ENCODE results near the gene HS3ST3B1. TPM values are rescaled to one million over a fixed set of nuclear protein-coding genes. Genes with fewer than 3 reads are reported as not detected.

HS3ST3B1 gene
- total RNA-seq, 1 experiment from 2014 or later: 0.33 TPM

DNA sequence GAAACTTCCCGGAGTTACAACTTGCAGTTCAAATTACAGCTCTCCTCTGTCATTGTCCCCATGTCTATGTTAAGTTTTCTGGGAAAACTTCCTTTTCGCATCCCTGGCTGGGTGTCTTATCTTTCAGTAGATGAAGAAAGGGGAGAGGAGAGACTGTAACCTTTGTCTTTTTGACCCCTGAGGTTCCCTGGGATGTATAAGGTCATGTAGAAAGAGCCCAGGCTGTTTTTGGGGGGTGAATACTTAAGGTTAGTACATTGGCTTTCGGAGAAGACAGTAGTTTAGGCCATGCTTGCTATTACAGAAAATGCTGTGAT is 31.1 kb downstream of the HS3ST3B1 start:
- H3K36me3 ChIP-seq (ENCODE audit: low read depth, low read length): no peaks in the 10 kb centered on the region
- H3F3A ChIP-seq (ENCODE audit: low read length, unreplicated experiment): no peaks in the 10 kb centered on the region
- no TSS peak for BruUV-seq (replicated peaks)
- no peak overlapping the region for H3K4me2 ChIP-seq (ENCODE audit: low read length)
- no peak overlapping the region for H3K9ac ChIP-seq (ENCODE audit: low read length)
- ChIA-PET POLR2A (ENCODE audit: unreplicated experiment) (no interaction called here), CTCF (no interaction called here)
- no peak for TF ChIP-seq EZH2 (IDR thresholded peaks at IDR 0.05; ENCODE audit: low read length, unreplicated experiment)
- TF ChIP-seq, protein P1, sequence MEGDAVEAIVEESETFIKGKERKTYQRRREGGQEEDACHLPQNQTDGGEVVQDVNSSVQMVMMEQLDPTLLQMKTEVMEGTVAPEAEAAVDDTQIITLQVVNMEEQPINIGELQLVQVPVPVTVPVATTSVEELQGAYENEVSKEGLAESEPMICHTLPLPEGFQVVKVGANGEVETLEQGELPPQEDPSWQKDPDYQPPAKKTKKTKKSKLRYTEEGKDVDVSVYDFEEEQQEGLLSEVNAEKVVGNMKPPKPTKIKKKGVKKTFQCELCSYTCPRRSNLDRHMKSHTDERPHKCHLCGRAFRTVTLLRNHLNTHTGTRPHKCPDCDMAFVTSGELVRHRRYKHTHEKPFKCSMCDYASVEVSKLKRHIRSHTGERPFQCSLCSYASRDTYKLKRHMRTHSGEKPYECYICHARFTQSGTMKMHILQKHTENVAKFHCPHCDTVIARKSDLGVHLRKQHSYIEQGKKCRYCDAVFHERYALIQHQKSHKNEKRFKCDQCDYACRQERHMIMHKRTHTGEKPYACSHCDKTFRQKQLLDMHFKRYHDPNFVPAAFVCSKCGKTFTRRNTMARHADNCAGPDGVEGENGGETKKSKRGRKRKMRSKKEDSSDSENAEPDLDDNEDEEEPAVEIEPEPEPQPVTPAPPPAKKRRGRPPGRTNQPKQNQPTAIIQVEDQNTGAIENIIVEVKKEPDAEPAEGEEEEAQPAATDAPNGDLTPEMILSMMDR (conservative IDR thresholded peaks at IDR 0.05; ENCODE audit: low read depth, low read length): no peak
- TF ChIP-seq EZH2phosphoT487 (IDR thresholded peaks at IDR 0.05; ENCODE audit: borderline replicate concordance, low read length): no peak
- H2AFZ ChIP-seq (ENCODE audit: low read length): no peak overlapping the region
- H4K20me1 ChIP-seq (ENCODE audit: low read length): no peaks in the 10 kb centered on the region
- peaks cover 71% of the 10 kb centered on the region for H3K27me3 ChIP-seq (ENCODE audit: low read length)
- no peak overlapping the region for H3K4me3 ChIP-seq (ENCODE audit: low read length)
- ATAC-seq (no peak), DNase-seq (no peak)
- no peaks in the 10 kb centered on the region for H3K4me1 ChIP-seq (ENCODE audit: insufficient read depth, low read length)
- no peaks in the 10 kb centered on the region for H3K79me2 ChIP-seq (ENCODE audit: low read length)
- H3K9me3 ChIP-seq (ENCODE audit: low read length): no peaks in the 10 kb centered on the region
- intact Hi-C loops (cut with micrococcal nuclease): no loop called here
- H3K9me2 ChIP-seq (replicated peaks; ENCODE audit: low read length): no peaks in the 10 kb centered on the region
- H3K27ac ChIP-seq (ENCODE audit: low read length): no peak overlapping the region

DNA sequence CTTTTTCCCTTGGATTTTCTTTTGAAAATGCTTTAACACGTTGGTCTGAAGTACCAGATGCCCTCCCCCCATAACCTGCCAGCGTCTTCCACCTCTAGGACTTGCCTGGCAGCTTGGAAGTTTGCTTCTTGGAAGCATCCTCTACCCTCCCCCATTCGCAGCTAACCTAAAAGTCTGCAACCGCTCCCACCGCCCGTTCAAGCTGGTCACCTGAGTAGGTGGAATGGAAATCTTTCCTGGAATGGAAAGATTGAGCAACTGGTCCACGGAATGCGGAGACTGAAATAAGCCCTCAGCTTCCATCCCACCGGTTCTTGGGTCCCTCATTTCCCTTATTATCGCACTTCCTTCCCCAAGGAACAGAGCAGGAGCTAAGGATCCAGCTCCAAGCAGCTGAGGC is 31.4 kb downstream of the HS3ST3B1 start:
- H4K20me1 ChIP-seq (ENCODE audit: low read length): no peaks in the 10 kb centered on the region
- H3K36me3 ChIP-seq (ENCODE audit: low read depth, low read length): no peaks in the 10 kb centered on the region
- no peak for DNase-seq
- intact Hi-C loops (cut with micrococcal nuclease): no loop called here
- no peaks in the 10 kb centered on the region for H3K4me1 ChIP-seq (ENCODE audit: insufficient read depth, low read length)
- BruUV-seq (replicated peaks): no TSS peak
- TF ChIP-seq, protein P1 (conservative IDR thresholded peaks at IDR 0.05; ENCODE audit: low read depth, low read length): no peak
- TF ChIP-seq EZH2 (IDR thresholded peaks at IDR 0.05; ENCODE audit: low read length, unreplicated experiment) (no peak), EZH2phosphoT487 (IDR thresholded peaks at IDR 0.05; ENCODE audit: borderline replicate concordance, low read length) (no peak)
- H3K4me3 ChIP-seq (ENCODE audit: low read length): no peak overlapping the region
- no peaks in the 10 kb centered on the region for H3K9me3 ChIP-seq (ENCODE audit: low read length)
- H3K4me2 ChIP-seq (ENCODE audit: low read length): no peak overlapping the region
- ChIA-PET POLR2A (ENCODE audit: unreplicated experiment) (no interaction called here), CTCF (no interaction called here)
- peaks cover 68% of the 10 kb centered on the region for H3K27me3 ChIP-seq (ENCODE audit: low read length)
- no peak overlapping the region for H3K9ac ChIP-seq (ENCODE audit: low read length)
- no peaks in the 10 kb centered on the region for H3K9me2 ChIP-seq (replicated peaks; ENCODE audit: low read length)
- no peak overlapping the region for H2AFZ ChIP-seq (ENCODE audit: low read length)
- no peak for ATAC-seq
- no peaks in the 10 kb centered on the region for H3K79me2 ChIP-seq (ENCODE audit: low read length)
- H3K27ac ChIP-seq (ENCODE audit: low read length): no peak overlapping the region
- H3F3A ChIP-seq (ENCODE audit: low read length, unreplicated experiment): no peaks in the 10 kb centered on the region

DNA sequence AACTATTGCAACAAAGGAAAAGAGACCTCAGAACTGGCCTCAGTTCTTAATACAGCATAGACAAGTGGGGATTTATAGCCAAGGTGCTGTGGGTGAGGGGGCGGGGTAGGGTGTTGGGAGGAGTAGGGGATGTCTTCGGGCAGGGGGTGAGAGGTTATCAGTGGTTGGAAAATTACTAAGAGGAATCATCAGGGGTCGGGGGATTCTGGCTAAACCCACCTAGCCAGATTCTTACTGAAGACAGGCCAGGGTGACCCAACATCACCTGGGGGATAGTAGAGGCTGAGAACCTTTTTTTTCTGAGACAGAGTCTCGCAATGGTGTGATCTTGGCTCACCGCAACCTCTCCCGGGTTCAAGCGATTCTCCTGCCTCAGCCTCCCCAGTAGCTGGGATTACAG is 32.6 kb downstream of the HS3ST3B1 start:
- ChIA-PET POLR2A (ENCODE audit: unreplicated experiment) (no interaction called here), CTCF (no interaction called here)
- H3F3A ChIP-seq (ENCODE audit: low read length, unreplicated experiment): no peaks in the 10 kb centered on the region

More for the DNA sequence above, 32.6 kb downstream of the HS3ST3B1 start:
- Histone ChIP-seq H3K27ac (ENCODE audit: low read length) (no peak overlapping the region), H2AFZ (ENCODE audit: low read length) (no peak overlapping the region), H3K4me3 (ENCODE audit: low read length) (no peak overlapping the region), H3K79me2 (ENCODE audit: low read length) (no peaks in the 10 kb centered on the region), H3K27me3 (ENCODE audit: low read length) (peaks cover 56% of the 10 kb centered on the region), H3K4me2 (ENCODE audit: low read length) (no peak overlapping the region), H4K20me1 (ENCODE audit: low read length) (no peaks in the 10 kb centered on the region), H3K4me1 (ENCODE audit: insufficient read depth, low read length) (no peaks in the 10 kb centered on the region), H3K9me3 (ENCODE audit: low read length) (no peaks in the 10 kb centered on the region), H3K9me2 (replicated peaks; ENCODE audit: low read length) (no peaks in the 10 kb centered on the region), H3K36me3 (ENCODE audit: low read depth, low read length) (no peaks in the 10 kb centered on the region), H3K9ac (ENCODE audit: low read length) (no peak overlapping the region)
- no peak for ATAC-seq
- no peak for DNase-seq
- intact Hi-C loops (cut with micrococcal nuclease): no loop called here
- TF ChIP-seq EZH2 (IDR thresholded peaks at IDR 0.05; ENCODE audit: low read length, unreplicated experiment): no peak
- BruUV-seq (replicated peaks): no TSS peak
